ENCODE measurements around the gene TTLL1.
"Not testable (repeated sequence)": the region's sequence is repeated elsewhere in the genome, so short reads cannot be mapped to it uniquely, and the experiment has no call there.

The TTLL1 gene

DNA sequence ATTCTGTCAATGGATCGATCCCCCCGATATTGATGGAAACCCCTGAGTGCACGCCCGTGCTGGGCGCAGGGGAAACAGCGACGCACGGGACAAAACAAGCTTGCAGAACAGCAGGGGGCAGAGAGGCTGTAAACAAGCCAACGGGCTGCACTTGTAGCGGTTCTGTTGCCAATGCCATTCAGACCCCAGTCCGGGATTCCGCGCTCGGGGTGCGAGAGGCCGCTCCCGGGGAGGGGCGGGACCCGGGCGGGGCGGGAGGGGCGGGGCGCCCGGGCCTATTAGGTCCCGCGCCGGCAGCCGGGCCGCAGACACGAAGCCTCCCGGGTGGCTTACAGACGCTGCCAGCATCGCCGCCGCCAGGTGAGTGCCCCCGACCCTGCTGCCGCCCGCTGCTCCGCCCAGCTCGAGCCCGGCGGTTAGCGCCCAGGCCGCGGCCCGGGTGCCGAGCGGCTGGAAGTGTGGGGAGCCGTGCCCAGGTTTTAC is 21.3 kb upstream of the TTLL1 start, which contains the start of gene BIK:
Gene BIK (plus strand): TSS at position 307 of the 483 bp plus-strand sequence. CDS start 13,273 bp downstream, outside the sequence.
- DNase-seq (ENCODE audit: low read depth in 2 of 2), result peak in 1 of 2 donors; percentile 19

DNA sequence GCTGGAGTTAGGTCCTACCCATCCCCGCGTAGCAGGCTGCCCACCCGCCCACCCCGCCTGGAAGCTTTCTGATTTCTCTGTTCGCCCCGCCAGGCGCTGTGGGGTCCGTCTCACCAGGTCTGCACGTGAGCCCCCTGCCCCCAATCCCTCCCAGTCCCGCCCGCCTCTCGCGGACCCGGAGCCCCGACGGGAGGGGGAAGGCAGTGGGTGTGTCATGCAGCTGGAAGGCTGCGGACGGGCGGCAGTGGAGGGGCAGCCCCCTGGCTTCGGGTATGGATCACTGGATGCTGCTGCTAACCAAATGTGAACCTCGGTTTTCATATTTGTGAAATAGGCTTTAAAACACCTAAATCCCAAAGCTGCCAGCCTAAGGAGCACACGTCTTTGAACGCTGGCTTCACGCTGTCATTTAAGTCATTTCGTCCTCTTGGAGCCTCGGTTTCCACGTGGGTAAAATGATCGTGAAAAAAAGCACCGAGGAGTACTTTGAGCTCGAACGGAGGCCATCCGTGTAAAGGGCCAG is 20.8 kb upstream of the TTLL1 start:
- DNase-seq (ENCODE audit: low read depth in 2 of 2), result no peak

DNA sequence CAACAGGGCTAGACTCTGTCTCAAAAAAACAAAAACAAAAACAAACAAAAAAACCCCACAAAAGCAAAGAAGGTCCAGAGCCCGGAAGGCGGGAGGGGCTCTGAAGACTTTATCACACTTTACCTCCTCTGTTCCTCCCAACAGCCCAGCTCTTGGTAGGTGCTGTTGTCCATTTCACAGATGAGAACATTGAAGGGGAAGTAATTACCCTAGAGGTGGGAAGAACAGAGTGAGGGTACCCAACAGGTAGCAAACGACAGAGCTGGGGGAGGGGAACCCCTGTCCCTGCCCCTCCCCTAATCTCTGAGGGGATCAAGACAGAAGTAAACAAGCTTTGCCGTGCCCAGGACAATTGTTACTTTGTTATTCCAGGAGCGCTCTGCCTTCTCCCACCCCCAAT is 20.3 kb upstream of the TTLL1 start:
- DNase-seq (ENCODE audit: low read depth in 2 of 2), result no peak

DNA sequence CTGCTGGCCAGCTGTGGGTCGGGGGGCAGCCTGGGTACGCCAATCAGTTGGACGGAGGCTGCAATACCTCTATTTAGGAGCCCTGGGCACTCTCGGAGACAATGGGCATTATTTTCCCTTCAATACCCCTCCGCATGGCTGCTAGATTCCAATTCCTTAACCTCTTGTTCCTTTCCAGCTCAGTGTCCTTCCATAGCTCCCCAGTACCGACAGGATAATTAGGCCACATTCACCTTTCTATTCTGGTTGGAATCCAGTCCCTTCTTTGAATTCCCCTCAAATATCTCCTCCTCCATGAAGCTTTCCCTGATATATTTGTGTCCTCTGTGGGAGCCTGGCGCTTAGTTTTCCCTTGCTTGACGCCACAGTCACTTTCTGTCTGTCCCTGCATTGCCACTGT is 17.1 kb upstream of the TTLL1 start:
- DNase-seq (ENCODE audit: low read depth in 2 of 2), result no peak

DNA sequence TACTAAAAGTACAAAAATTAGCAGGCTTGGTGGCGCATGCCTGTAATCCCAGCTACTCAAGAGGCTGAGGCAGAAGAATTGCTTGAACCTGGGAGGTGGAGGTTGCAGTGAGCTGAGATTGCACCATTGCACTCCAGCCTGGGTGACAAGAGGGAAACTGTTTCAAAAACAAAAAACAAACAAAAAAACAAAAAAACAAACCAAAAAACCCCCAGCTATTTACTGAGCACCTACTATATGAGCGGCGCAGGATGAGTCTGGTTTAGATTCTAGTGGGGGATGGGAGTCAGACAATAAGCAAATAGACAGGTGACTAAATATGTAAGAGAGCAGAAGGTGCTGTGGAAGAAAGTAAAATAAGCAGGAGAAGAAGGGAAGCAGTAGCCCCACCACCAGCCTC is 15.8 kb upstream of the TTLL1 start:
- not testable (repeated sequence) for DNase-seq (ENCODE audit: low read depth in 2 of 2)

DNA sequence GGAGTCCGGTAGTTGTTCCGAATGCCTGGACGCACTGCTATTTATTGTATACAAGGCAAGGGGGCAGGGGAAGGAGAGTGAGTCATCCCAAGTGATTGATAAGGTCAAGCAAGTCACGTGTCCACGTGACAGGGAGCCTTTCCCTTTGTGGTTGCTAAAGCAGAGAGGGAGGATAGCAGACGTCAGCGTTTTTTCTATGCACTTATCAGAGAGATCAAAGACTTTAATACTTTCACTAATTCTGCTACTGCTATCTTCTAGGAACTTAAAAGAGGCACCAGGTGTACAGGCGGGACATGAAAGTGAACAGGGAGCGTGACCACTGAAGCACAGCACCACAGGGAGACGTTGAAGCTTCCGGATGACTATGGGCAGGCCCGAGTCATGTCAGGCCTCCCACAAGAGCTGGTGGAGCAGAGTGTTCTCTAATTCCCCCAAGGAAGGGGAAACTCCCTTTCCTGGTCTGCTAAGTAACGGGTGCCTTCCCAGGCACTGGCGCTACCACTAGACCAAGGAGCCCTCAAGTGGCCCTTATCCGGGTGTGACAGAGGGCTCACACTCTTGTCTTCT is 14.9 kb upstream of the TTLL1 start:
- DNase-seq (ENCODE audit: low read depth in 2 of 2), result not testable (repeated sequence)

DNA sequence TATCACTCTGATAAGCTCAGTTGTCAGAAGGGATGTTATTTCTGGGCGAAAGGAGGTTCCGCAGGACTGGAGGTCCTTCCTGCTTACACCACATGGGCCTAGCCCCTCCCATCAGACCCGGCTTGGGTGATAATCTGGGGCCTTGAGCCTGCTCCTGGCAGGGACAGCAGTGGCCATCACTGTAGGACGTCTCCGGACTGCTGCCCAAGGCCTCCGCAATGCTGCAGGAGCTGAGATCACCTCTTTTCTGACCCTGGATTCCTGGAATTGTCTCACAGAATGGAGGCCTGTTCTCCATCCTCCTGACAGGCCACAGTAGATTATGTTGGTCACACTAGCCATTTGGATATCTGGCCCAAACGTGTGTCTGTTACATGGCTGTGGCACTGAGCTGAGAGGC is 12.1 kb upstream of the TTLL1 start:
- no peak for DNase-seq (ENCODE audit: low read depth in 2 of 2)

DNA sequence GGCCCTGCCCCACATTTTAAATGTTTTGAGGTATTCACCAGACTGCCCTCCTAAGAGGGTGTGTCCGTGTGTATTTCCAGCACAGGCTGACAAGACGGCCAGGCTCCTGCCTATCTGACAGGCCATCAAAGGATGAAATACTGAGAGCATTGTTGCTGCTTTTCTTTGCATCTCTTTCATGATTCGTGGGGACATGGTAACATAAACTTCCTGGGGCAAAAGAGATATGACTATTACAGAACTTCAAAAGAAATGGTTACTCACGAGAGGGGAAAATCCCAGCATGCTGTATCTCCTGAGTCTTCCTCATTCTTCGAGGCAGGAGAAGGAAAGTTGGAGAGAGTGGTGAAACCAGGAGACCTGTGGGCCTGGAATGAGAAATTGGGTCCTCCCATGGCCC is 11.0 kb upstream of the TTLL1 start:
- DNase-seq (ENCODE audit: low read depth in 2 of 2), result no peak

DNA sequence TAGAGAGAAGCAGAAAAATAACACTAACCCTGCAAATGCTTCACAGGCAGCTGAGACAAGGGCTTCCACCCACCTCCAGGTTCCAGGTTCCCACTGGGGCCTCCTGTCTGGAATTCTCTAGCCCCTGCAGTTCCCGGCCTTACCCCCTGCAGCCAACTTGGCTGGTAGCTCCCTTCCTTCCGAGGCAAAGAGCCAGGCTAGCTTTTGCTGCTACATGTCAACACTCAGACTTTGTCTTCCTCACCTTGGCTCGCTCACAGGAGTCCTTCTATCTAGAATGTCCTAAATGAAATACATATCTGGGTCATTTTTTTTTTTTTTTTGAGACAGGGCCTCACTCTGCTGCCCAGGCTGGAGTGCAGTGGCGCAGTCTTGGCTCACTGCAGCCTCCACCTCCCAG is 9.9 kb upstream of the TTLL1 start:
- DNase-seq (ENCODE audit: low read depth in 2 of 2), result no peak

DNA sequence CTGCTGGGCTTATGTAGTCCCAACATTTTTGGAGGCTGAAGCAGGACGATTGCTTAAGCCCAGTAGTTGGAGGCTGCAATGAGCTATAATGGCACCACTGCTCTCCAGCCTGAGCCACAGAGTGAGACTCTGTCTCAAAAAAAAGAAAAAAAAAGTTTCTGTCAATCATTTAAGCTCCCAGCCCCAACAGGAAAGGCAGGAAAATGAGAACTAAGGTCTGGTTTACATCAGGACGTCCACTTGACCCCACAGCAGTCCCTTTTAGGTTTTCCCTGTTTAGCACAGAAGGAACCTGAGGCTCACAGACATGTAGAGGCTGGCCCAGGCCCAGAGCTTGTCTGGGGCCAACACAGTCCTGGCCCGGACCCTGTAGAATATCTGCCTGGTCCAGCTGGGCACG is 9.2 kb upstream of the TTLL1 start:
- DNase-seq (ENCODE audit: low read depth in 2 of 2), result no peak

DNA sequence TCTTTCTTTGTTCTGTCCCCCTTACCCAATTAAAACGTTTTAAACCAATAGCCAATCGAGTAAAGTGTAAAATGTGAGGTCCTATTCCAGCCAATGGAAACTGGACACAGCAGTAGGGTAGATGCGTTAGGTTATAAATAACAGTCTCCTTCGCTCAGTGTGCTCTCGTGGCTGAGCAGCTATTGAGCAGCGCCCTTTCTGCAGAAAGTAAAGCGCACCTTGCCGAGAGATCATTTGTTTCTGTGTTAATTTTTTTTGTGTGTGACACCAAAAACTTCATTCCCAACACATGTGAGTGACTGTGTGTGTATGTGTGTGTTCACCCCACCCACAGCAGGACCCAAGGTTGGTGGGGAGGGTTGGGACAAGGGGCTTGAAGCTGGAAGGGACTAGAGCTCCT is 7.2 kb upstream of the TTLL1 start:
- no peak for DNase-seq (ENCODE audit: low read depth in 2 of 2)

DNA sequence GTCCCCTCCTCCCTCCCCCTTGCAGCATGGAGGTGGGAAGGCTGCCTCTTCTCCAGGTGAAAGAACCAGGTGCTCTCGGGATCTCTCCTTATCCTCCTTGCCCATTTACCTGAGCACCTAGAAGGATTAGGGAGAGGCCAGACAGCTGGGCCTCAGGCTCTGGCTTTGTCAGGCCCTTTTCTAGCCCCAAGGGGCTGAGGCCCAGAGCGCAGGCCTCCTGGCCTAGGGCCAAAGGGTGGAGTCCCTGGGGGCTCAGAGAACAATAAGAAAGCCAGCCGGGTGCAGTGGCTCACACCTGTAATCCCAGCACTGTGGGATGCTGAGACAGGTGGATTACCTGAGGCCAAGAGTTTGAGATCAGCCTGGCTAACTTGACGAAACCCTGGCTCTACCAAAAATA is 5.4 kb upstream of the TTLL1 start:
- no peak for DNase-seq (ENCODE audit: low read depth in 2 of 2)

DNA sequence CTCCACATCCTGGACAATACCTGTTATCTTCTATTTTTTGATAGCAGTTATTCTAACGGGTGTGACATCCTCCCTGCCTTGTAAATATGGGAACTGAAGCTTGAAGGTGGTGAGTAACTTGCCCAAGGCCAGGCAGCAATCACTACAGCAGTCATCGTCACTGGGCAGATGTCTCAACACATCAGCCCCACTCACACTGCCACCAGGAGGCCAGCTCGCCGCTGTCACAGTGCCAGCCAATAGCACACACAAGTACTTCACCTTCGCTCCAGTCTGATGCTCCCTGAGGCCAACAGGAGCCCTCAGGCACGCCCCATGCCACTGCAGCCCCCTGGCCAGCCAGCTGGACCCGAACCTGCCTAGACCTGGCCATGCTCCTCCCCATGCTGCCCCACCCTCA is 4.9 kb upstream of the TTLL1 start:
- DNase-seq (ENCODE audit: low read depth in 2 of 2), result no peak

DNA sequence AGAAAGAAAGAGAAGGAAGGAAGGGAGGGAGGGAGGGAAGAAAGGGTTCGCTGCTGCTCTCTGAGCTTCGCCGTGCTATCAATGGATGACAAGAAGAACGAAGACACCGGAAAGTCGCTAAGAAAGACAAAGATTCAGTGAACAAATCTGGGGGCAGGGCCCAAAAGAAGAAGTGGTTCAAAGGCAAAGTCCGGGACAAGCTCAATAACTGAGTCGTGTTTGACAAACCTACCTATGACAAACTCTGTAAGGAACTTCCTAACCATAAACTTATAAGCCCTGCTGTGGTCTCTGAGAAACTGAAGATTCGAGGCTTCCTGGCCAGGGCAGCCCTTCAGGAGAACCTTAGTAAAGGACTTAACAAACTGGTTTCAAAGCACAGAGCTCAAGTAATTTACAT is 2.9 kb upstream of the TTLL1 start:
- DNase-seq (ENCODE audit: low read depth in 2 of 2), result no peak

DNA sequence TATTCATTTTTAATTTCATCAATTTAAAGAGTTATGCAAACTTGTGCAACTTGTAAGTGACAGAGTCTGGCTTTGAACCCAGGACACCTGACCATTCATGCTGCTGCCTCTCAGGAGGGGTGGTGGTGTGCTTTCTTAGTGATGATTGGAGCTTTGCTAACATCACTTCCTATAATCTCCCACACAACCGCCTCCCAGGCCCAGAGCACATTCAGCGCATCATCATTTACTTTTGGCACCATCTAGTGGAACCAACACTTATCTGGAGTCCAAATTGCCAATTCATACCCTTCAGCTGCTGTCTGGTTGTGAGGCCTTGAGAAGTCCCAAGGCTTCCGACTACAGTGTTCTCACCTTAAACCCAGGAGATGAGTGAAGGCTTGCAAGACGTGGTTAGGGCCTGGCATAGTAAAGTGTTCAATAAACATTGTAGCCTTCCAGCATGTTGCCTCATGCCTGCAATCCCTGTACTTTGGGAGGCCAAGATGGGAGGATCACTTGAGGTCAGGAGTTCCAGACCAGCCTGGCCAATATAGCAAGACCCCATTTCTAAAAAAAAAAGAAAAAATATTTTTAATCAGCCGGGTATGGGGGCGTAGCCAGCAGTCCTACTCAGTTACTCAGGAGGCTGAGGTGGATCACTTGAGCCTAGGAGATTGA is 1.1 kb upstream of the TTLL1 start:
- DNase-seq (ENCODE audit: low read depth in 2 of 2), result peak; percentile 34 to 39

DNA sequence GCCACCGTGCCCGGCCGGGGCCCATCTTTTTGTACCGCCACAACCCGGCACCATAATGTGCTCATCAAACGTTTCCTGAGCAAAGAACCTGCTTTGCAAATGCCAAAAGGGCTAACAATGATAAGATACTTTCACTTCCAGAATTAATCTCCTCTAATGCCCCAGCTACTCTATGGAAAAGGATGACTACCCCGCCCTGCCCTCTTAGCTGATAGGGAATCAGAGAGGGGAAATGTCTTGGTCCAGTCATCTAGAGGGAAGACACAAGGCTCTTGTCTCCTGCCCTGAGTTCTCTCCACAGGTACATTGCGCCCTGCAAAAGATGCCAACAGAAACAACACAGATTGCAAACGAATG is 586 bp downstream of the TTLL1 start:
- no peak for DNase-seq (ENCODE audit: low read depth in 2 of 2)

DNA sequence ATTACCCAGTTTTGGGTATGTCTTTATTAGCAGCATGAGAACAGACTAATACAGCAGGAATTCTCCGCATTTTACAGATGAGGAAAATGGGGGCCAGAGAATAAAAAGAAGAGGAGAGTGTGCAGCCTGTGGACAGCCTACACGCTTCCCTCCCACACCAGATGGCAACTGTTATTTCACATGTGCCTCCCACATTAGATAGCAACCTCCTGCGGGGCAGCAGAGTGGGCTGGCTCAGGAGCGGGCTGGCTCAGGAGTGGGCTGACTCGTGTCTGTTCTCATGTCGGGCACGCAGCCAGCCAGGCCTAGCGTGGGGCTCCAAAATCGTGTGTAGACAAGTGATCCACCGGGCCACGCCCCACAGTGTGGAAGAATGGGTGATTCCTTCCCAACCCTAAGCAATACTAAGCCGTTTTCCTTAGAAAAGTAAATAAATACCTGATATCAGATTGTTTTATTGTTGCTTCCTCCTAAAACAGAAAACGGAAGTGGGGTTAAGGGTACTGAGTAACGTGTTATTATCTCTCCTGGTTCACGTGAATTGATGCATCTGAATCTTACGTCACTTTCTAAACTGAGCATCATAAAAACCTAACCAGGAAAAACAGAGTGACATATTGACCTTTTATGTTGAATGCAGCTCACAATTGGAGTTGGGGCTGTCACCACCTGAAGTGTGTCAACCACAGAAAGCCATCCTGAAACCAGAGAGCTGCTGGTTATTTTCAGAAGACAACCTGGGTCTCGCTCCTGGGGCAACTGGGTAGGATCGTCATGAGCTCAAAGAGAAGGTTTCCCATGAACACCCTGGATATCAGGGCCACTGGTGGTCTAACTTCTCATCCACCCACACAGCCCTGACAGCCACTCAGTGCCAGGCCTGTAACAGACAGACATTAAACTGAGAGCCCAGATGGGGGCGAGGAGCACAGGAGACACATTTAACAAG is 3.3 kb downstream of the TTLL1 start:
- no peak for DNase-seq (ENCODE audit: low read depth in 2 of 2)

DNA sequence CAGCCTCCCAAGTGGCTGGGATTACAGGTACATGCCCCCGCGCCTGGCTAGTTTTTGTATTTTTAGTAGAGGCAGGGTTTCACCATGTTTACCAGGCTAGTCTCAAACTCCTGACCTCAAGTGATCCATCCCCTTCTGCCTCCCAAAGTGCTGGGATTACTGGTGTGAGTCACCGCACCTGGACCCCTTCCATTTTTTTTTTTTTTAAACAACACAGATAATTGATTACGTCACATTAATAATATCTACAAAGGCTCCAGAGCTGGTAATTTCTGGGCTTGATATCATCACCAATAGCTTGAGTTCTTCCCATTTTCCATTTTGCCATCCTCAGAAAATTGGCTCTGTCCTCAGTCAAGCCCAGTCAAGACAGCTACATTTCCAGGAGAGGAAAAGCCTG is 7.2 kb downstream of the TTLL1 start:
- no peak for DNase-seq (ENCODE audit: low read depth in 2 of 2)

DNA sequence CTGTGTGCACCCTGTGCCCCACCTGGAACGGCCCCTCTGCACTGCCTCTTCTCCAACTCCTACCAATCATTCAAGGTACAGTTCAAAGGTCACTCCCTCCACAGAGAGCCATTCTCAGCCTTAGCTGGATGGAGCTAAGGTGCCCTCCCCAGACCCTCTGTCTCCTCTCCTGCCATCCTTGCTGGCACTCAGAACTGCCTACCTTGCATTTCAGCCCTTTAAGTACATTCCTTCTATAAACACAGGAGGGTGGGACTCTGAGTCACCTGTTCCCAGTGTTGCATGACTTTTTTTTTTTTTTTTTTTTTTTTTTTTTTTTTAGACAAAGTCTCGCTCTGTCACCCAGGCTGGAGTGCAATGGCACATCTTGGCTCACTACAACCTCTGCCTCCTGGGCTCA is 8.6 kb downstream of the TTLL1 start:
- DNase-seq (ENCODE audit: low read depth in 2 of 2), result no peak

DNA sequence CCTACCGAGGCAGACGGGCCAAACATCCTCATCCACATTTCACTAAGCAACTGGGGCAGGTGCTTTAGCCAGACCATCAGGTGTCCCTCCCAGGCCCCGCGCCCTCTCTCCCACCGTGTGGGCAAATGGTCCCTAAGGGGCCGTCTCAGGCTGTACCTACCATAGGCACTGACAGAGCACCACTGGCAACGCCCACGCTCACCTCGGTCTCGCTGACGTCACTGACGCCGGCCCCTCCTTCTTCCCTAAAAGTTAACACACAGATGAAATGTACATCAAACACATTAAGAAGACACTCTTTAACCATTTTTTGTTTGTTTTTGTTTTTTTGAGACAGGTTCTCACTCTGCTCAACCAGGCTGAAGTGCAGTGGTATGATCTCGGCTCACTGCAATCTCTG is 9.4 kb downstream of the TTLL1 start:
- DNase-seq (ENCODE audit: low read depth in 2 of 2), result no peak

DNA sequence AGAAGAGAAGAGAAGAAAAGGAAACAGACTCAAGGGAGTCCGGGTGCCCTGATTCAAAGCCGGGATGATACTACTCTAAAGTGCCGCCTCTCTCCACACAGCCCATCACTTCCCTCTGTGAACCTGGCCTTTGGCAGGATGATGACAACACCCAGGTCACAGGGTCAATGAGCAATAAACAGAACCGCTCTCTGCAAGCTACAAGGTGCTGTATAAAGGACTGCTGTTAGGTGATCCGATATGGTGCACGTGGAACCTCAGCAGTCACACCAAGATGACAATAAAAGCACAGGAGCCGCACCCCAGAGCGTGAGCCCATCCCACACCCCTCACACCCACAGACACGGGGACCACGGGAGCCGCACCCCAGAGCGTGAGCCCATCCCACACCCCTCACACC is 10.7 kb downstream of the TTLL1 start:
- no peak for DNase-seq (ENCODE audit: low read depth in 2 of 2)

DNA sequence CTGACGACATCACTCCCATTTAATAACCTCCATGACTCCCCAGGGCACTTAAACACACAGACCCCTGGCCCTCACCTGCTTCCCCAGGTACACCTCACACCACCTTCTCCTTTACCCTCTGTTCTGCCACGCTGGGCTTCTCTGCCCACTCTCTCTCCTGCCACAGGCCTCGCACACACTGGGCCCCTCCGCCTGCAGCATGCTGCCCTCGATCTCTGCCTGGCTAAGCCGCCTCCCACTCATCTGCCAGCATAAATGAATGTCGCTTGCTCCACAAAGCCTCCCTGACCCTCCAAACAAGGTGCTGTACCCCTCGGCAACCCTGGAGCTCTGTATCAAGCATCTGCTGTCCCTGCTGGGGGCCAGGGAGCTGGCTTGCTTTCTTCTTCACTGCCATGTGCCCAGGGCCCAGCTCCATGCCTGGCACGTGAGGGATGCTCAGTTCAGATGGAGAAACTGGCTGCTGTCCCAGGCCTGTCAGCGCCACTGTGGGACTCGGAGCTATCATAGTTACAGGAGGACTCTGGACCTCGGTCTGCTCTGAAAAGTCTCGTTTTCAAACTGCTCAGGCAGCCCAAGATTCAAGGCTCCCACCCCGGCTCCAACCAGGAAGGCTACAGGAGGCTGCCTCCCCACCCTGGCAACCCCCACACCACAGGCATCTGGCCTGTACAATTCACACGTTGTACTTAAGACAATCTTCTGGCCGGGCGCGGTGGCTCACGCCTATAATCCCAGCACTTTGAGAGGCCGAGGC is 11.9 kb downstream of the TTLL1 start:
- DNase-seq (ENCODE audit: low read depth in 2 of 2), result no peak
